ENCODE data around the gene CNGA2.

DNA sequence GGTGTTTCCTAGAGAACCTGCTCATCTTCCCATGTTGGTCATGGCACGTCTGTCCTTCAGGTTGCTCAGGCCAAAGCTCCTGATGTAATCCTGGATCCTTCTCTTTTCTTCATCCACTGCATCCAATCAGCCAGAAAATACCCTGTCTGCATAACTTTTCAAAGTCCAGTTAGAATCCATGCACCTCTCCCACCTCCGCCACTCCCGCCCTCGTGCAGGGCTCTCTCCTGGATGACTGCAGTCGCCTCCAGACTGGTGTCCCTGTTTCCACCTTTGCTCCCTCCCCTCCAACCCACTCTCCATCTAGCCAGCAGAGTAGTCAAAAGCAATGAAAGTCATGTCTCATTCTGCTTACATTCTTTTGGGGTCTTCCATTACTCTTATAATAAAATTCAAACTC is 16.0 kb downstream of the CNGA2 start:
- TF ChIP-seq, protein P1, sequence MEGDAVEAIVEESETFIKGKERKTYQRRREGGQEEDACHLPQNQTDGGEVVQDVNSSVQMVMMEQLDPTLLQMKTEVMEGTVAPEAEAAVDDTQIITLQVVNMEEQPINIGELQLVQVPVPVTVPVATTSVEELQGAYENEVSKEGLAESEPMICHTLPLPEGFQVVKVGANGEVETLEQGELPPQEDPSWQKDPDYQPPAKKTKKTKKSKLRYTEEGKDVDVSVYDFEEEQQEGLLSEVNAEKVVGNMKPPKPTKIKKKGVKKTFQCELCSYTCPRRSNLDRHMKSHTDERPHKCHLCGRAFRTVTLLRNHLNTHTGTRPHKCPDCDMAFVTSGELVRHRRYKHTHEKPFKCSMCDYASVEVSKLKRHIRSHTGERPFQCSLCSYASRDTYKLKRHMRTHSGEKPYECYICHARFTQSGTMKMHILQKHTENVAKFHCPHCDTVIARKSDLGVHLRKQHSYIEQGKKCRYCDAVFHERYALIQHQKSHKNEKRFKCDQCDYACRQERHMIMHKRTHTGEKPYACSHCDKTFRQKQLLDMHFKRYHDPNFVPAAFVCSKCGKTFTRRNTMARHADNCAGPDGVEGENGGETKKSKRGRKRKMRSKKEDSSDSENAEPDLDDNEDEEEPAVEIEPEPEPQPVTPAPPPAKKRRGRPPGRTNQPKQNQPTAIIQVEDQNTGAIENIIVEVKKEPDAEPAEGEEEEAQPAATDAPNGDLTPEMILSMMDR (IDR thresholded peaks at IDR 0.05), result no peak
- no peak for TF ChIP-seq POLR2A (IDR thresholded peaks at IDR 0.05)
- TF ChIP-seq EP300 (IDR thresholded peaks at IDR 0.05), result no peak
- no peak for TF ChIP-seq POLR2AphosphoS5 (IDR thresholded peaks at IDR 0.05)

Data from upper lobe of left lung (tissue), 4 donors.